PFSK-1 (cell line): ENCODE data around the gene SLC37A2.

ENCODE experiments used
- FOXP2 ChIP-seq: optimal IDR thresholded peaks from 2 replicates; pipeline ENCODE3; 2011; ENCODE audit warnings: borderline replicate concordance, control low read depth, inconsistent platforms; ENCODE audit not compliant: insufficient read depth; ENCODE audit errors: extremely low read length, extremely low read depth
- POLR2AphosphoS5 ChIP-seq: IDR thresholded peaks from 2 replicates; pipeline ENCODE4 v1.6.1; 2012; ENCODE audit warnings: low read depth, mild to moderate bottlenecking, control low read depth, low read length, moderate library complexity
- SIN3A ChIP-seq: IDR thresholded peaks from 2 replicates; pipeline ENCODE4 v1.6.1; 2012; ENCODE audit warnings: mild to moderate bottlenecking, low read length, moderate library complexity, borderline replicate concordance; ENCODE audit not compliant: insufficient read depth
- TAF1 ChIP-seq: IDR thresholded peaks from 2 replicates; pipeline ENCODE4 v1.6.1; 2012; ENCODE audit warnings: low read length, control low read depth, borderline replicate concordance; ENCODE audit not compliant: insufficient read depth
- TF ChIP-seq, protein P1 (sequence below), 2 experiments: IDR thresholded peaks; 2 replicates each; pipeline versions ENCODE4 v1.6.1 to v1.8.0; 2011 to 2012; ENCODE audit warnings: low read depth in 2 of 2, low read length in 2 of 2, control low read depth in 1 of 2, inconsistent platforms in 1 of 2, mild to moderate bottlenecking in 1 of 2, moderate library complexity in 1 of 2; ENCODE audit not compliant: insufficient read depth in 1 of 2

Gene SLC37A2

DNA sequence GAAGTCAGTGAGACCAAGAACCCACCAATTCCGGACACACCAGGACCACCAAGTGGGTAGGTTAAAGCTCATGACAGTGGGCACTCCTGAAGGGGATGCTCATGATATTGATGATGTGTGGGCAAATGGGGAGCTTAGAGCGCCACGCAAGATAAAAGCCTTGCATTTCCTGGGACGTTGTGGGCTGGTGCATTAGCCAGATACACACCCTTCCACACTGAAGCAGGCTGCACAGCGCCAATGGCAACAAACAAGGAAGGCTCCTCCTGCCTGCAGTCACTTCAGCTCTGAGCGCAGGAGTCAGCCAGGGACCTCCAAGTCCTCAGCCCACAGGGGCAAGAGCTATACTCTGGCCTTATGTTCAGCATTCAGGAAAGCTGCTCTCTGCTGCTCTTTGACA, 27.7 kb downstream of the SLC37A2 start:
- TF ChIP-seq SIN3A (no peak), FOXP2 (no peak), POLR2AphosphoS5 (no peak), TAF1 (no peak)
- TF ChIP-seq, protein P1, sequence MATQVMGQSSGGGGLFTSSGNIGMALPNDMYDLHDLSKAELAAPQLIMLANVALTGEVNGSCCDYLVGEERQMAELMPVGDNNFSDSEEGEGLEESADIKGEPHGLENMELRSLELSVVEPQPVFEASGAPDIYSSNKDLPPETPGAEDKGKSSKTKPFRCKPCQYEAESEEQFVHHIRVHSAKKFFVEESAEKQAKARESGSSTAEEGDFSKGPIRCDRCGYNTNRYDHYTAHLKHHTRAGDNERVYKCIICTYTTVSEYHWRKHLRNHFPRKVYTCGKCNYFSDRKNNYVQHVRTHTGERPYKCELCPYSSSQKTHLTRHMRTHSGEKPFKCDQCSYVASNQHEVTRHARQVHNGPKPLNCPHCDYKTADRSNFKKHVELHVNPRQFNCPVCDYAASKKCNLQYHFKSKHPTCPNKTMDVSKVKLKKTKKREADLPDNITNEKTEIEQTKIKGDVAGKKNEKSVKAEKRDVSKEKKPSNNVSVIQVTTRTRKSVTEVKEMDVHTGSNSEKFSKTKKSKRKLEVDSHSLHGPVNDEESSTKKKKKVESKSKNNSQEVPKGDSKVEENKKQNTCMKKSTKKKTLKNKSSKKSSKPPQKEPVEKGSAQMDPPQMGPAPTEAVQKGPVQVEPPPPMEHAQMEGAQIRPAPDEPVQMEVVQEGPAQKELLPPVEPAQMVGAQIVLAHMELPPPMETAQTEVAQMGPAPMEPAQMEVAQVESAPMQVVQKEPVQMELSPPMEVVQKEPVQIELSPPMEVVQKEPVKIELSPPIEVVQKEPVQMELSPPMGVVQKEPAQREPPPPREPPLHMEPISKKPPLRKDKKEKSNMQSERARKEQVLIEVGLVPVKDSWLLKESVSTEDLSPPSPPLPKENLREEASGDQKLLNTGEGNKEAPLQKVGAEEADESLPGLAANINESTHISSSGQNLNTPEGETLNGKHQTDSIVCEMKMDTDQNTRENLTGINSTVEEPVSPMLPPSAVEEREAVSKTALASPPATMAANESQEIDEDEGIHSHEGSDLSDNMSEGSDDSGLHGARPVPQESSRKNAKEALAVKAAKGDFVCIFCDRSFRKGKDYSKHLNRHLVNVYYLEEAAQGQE (IDR thresholded peaks at IDR 0.05; ENCODE audit: insufficient read depth in 1 of 2, low read depth in 2 of 2, low read length in 2 of 2) = no peak

DNA sequence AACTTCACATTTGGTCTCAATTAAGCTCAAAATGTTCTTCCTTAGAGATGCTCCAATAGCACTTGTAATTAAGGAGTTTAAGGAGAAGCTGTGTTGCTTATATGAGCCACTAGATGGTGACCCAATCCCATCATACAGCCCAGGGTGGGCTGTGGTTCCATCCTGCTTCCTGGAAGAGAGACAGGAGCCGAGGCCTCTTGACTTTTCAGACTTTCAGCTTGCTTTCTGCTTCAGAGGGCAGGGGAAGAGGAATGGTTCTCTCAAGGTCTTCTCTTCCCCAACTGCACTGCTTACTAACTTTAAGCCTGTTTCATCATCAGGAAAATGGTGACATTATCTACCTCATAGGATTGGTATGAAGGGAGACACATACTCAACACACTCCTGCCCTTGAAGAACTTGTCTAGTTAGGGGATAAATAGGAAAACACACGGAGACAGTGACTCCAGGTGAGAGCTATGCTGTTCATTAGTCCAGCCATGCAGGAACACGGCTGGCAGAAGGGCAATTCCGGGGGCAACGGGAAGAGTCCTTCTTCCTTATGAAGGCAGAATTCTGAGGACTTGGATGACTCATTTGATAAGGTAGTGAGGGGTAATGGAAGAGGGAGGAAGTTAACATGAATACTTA, 28.3 kb downstream of the SLC37A2 start:
- no peak for TF ChIP-seq POLR2AphosphoS5
- no peak for TF ChIP-seq FOXP2
- TF ChIP-seq, protein P1 (IDR thresholded peaks at IDR 0.05; ENCODE audit: insufficient read depth in 1 of 2, low read depth in 2 of 2, low read length in 2 of 2) = no peak
- TF ChIP-seq SIN3A = no peak
- no peak for TF ChIP-seq TAF1

DNA sequence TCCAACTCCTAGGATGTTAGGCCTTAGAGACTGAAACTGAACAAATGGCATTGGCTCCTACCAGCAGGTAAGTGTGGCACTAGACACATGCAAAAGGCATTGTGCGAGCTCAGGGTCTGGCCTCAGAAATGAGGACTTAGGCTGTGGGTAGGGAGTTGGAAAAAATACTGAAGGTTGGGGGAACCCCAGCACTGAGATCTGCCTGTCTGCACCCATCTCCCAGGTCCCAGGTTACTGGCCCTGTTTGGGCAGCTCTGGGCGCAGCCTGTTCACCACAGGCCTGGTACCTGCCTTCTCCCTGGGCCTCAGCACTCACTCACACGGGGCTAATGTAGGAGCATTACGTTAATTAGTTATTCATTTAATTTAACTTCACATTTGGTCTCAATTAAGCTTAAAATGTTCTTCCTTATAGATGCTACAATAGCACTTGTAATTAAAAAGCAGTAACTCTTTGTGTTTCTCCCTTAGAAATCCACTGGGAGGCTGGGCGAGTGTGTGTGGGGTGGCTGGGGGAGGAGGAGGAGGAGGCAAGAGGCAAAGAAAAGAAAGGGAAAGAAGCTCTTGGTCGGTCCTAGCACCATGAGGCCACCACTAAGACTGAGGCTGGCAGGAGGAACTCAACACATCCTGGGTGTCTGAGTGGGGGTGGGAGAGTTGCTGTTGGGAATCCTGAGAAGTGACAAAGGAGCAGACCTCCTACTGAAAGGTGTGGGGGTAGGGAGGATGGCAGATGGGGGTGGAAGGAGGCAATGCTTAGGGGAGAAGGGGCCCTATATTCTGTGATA, 29.0 kb downstream of the SLC37A2 start:
- no peak for TF ChIP-seq SIN3A
- TF ChIP-seq TAF1 = no peak
- no peak for TF ChIP-seq POLR2AphosphoS5
- TF ChIP-seq, protein P1 (IDR thresholded peaks at IDR 0.05; ENCODE audit: insufficient read depth in 1 of 2, low read depth in 2 of 2, low read length in 2 of 2) = no peak
- no peak for TF ChIP-seq FOXP2

DNA sequence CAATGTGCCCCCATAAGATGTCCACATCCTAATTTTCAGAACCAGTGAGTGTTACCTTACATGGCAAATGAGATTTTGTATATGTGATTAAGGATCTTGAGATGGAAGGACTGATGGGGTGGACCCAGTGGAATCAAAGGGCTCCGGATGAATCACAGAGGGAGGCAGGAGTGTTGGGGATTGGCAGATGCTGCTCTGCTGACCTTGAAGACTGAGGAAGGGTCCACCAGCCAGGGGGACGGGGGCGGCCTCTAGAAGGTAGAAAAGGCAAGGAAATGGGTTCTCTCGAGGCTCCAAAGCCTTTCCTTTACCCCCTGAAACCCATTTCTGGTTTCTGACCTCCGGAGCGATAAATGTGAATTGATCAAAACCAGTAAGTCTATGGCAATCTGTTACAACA, 29.6 kb downstream of the SLC37A2 start:
- no peak for TF ChIP-seq POLR2AphosphoS5
- no peak for TF ChIP-seq FOXP2
- TF ChIP-seq, protein P1 (IDR thresholded peaks at IDR 0.05; ENCODE audit: insufficient read depth in 1 of 2, low read depth in 2 of 2, low read length in 2 of 2) = no peak
- no peak for TF ChIP-seq SIN3A
